ENCODE data around the gene VAV3. TPM values are rescaled to one million over a fixed set of nuclear protein-coding genes. Genes with fewer than 3 reads are reported as not detected.

The VAV3 gene
- total RNA-seq, 1 experiment from 2014 or later: not detected

GRCh38 chr1:107549152-107549810 is 415.7 kb downstream of the VAV3 start:
- ChIA-PET RAD21 (ENCODE audit: low non-redundant PET in 1 of 2, low total read pairs in 2 of 2, uncharacterized antibody in 2 of 2, unreplicated experiment in 2 of 2) (no interaction called here), POLR2A (no interaction called here), CTCF (no interaction called here)
- H3K27me3 ChIP-seq (ENCODE audit: insufficient read depth, low read length): no peaks in the 10 kb centered on the region
- H3K79me2 ChIP-seq (ENCODE audit: insufficient read depth, low read length): no peaks in the 10 kb centered on the region
- H3K4me3 ChIP-seq (replicated peaks in 1 of 2; ENCODE audit: low read depth in 1 of 2, low read length in 2 of 2): no peak overlapping the region
- TF ChIP-seq EGR1 (IDR thresholded peaks at IDR 0.05; ENCODE audit: low read depth) (no peak), EZH2 (IDR thresholded peaks at IDR 0.05) (no peak), POLR2A (IDR thresholded peaks at IDR 0.05; ENCODE audit: borderline replicate concordance, extremely low read depth, insufficient read depth, insufficient read length) (no peak), FOSL1 (IDR thresholded peaks at IDR 0.05; ENCODE audit: low read depth) (no peak), SIN3A (IDR thresholded peaks at IDR 0.05; ENCODE audit: low read depth) (no peak), CEBPB (IDR thresholded peaks at IDR 0.05; ENCODE audit: low read depth) (no peak), YY1 (IDR thresholded peaks at IDR 0.05; ENCODE audit: extremely low read depth, insufficient replicate concordance, low read depth, low read length) (no peak), SP1 (IDR thresholded peaks at IDR 0.05; ENCODE audit: low read depth) (no peak), JUND (IDR thresholded peaks at IDR 0.05) (no peak), CBX3 (IDR thresholded peaks at IDR 0.05; ENCODE audit: low read depth) (no peak), RAD21 (IDR thresholded peaks at IDR 0.05; ENCODE audit: low read depth) (no peak), CTCF (IDR thresholded peaks at IDR 0.05 in 2 of 3, conservative IDR thresholded peaks at IDR 0.05 in 1 of 3; ENCODE audit: borderline replicate concordance in 1 of 3, insufficient read depth in 1 of 3, low read depth in 2 of 3, low read length in 2 of 3) (no peak), ELF1 (IDR thresholded peaks at IDR 0.05; ENCODE audit: borderline replicate concordance, low read depth) (no peak)
- no peak for DNase-seq (ENCODE audit: low read depth, low spot score)
- no peaks in the 10 kb centered on the region for H3K4me1 ChIP-seq (ENCODE audit: control insufficient read depth in 1 of 2, insufficient read depth in 2 of 2, low read length in 2 of 2)
- H3K9ac ChIP-seq (ENCODE audit: low read length): no peak overlapping the region
- no peaks in the 10 kb centered on the region for H4K20me1 ChIP-seq (ENCODE audit: insufficient read depth)
- no peak for ATAC-seq
- intact Hi-C loops (cut with micrococcal nuclease): no loop called here
- H3K4me2 ChIP-seq (ENCODE audit: low read length): no peak overlapping the region
- H3K9me2 ChIP-seq (ENCODE audit: insufficient read depth): no peaks in the 10 kb centered on the region
- H2AFZ ChIP-seq (ENCODE audit: low read depth, low read length, poor library complexity, severe bottlenecking): no peak overlapping the region
- peaks cover 0 to 16% of the 10 kb centered on the region in 2 experiments; a peak in 2 of 4 replicates for H3K9me3 ChIP-seq (ENCODE audit: control insufficient read depth in 1 of 2, insufficient read depth in 1 of 2, low read depth in 1 of 2, low read length in 2 of 2)
- H3K27ac ChIP-seq (ENCODE audit: low read depth, low read length): no peak overlapping the region
- no TSS peak for BruUV-seq (replicated peaks)
- no peaks in the 10 kb centered on the region for H3K36me3 ChIP-seq (ENCODE audit: control insufficient read depth in 1 of 2, insufficient read depth in 2 of 2, low read length in 2 of 2)
